Ishikawa (cell line): Measurements from ENCODE around the gene DONSON.

ENCODE experiments used
- CEBPB ChIP-seq: IDR thresholded peaks from 2 replicates; pipeline ENCODE4 v1.6.1; 2012
- EGR1 ChIP-seq: IDR thresholded peaks from 2 replicates; pipeline ENCODE4 v1.6.1; 2012
- EP300 ChIP-seq: IDR thresholded peaks from 2 replicates; pipeline ENCODE4 v1.6.1; 2012; ENCODE audit warnings: borderline replicate concordance
- FOXM1 ChIP-seq: IDR thresholded peaks from 2 replicates; pipeline ENCODE4 v1.6.1; 2012; ENCODE audit warnings: low read depth, borderline replicate concordance
- NFIC ChIP-seq: IDR thresholded peaks from 2 replicates; pipeline ENCODE4 v1.6.1; 2012
- RAD21 ChIP-seq: IDR thresholded peaks from 2 replicates; pipeline ENCODE4 v1.6.1; 2012; ENCODE audit warnings: low read depth
- TAF1 ChIP-seq: IDR thresholded peaks from 2 replicates; pipeline ENCODE4 v1.6.1; 2012; ENCODE audit warnings: low read depth, mild to moderate bottlenecking
- TEAD4 ChIP-seq: IDR thresholded peaks from 2 replicates; pipeline ENCODE4 v1.6.1; 2012
- YY1 ChIP-seq: IDR thresholded peaks from 2 replicates; pipeline ENCODE4 v1.6.1; 2012; ENCODE audit warnings: low read depth
- ZBTB7A ChIP-seq: IDR thresholded peaks from 2 replicates; pipeline ENCODE4 v1.6.1; 2012; ENCODE audit warnings: low read depth
- TF ChIP-seq, protein P1 (sequence below): IDR thresholded peaks from 2 replicates; pipeline ENCODE4 v1.6.1; 2012
- TF ChIP-seq, protein P2 (sequence below): IDR thresholded peaks from 2 replicates; pipeline ENCODE4 v1.6.1; 2012; ENCODE audit warnings: low read depth, mild to moderate bottlenecking
- TF ChIP-seq, protein P3 (sequence below): IDR thresholded peaks from 2 replicates; pipeline ENCODE4 v1.6.1; 2012

DNA sequence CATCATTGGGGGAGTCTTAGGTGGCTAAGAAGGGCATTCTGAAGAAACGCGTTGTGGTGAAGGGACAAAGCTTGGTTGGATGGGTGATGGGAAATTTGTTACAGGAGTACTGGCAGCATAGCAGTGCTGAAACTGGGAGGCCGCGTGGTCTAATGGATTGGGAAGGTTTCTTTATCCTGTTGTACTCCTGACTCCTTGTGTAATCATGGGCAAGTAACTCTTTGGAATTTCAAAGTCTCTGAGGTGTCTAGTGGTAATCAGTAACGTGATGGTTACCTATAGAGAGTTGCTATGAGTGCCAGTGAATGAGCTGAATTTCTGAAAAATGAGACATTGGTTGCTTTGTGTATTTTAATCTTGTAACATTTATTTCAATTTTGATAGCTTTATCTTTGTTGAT, 18.5 kb downstream of the DONSON start:
- TF ChIP-seq, protein P1, sequence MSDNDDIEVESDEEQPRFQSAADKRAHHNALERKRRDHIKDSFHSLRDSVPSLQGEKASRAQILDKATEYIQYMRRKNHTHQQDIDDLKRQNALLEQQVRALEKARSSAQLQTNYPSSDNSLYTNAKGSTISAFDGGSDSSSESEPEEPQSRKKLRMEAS: no peak
- no peak for TF ChIP-seq EP300
- TF ChIP-seq, protein P2, sequence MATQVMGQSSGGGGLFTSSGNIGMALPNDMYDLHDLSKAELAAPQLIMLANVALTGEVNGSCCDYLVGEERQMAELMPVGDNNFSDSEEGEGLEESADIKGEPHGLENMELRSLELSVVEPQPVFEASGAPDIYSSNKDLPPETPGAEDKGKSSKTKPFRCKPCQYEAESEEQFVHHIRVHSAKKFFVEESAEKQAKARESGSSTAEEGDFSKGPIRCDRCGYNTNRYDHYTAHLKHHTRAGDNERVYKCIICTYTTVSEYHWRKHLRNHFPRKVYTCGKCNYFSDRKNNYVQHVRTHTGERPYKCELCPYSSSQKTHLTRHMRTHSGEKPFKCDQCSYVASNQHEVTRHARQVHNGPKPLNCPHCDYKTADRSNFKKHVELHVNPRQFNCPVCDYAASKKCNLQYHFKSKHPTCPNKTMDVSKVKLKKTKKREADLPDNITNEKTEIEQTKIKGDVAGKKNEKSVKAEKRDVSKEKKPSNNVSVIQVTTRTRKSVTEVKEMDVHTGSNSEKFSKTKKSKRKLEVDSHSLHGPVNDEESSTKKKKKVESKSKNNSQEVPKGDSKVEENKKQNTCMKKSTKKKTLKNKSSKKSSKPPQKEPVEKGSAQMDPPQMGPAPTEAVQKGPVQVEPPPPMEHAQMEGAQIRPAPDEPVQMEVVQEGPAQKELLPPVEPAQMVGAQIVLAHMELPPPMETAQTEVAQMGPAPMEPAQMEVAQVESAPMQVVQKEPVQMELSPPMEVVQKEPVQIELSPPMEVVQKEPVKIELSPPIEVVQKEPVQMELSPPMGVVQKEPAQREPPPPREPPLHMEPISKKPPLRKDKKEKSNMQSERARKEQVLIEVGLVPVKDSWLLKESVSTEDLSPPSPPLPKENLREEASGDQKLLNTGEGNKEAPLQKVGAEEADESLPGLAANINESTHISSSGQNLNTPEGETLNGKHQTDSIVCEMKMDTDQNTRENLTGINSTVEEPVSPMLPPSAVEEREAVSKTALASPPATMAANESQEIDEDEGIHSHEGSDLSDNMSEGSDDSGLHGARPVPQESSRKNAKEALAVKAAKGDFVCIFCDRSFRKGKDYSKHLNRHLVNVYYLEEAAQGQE: no peak
- no peak for TF ChIP-seq ZBTB7A
- TF ChIP-seq YY1: no peak
- no peak for TF ChIP-seq CEBPB
- no peak for TF ChIP-seq NFIC
- no peak for TF ChIP-seq TEAD4
- TF ChIP-seq EGR1: no peak
- TF ChIP-seq TAF1: no peak
- TF ChIP-seq RAD21: no peak
- no peak for TF ChIP-seq FOXM1
- TF ChIP-seq, protein P3, sequence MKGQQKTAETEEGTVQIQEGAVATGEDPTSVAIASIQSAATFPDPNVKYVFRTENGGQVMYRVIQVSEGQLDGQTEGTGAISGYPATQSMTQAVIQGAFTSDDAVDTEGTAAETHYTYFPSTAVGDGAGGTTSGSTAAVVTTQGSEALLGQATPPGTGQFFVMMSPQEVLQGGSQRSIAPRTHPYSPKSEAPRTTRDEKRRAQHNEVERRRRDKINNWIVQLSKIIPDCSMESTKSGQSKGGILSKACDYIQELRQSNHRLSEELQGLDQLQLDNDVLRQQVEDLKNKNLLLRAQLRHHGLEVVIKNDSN: no peak
